GM23338 (cell line): ENCODE data around the gene L3MBTL4. TPM values are rescaled to one million over a fixed set of nuclear protein-coding genes. Genes with fewer than 3 reads are reported as not detected.

ENCODE experiments used
- ATAC-seq: fragments of 200-7000 bp; cut with Tn5 transposase; 3 replicates; pipeline ENCODE4 v1.9.1; 2020
- DNase-seq: peaks from one replicate; pipeline ENCODE4 v3.0.0-alpha.2; 2015; ENCODE audit warnings: low spot score
- H2AFZ ChIP-seq: fragments of 200-600 bp; sonication (generic); 2 replicates; pipeline ENCODE4 v1.8.0; 2016; ENCODE audit warnings: antibody characterized with exemption, mild to moderate bottlenecking, moderate library complexity
- H3F3A ChIP-seq: fragments of 200-600 bp; sonication (generic); replicated peaks from 2 replicates; pipeline ENCODE4 v1.8.0; 2017; ENCODE audit warnings: antibody characterized with exemption, mixed run types, low read depth
- H3K27ac ChIP-seq: fragments of 200-600 bp; sonication (generic); 2 replicates; pipeline ENCODE4 v1.6.1; 2016; ENCODE audit warnings: low read depth
- H3K27me3 ChIP-seq: fragments of 200-600 bp; sonication (generic); 2 replicates; pipeline ENCODE4 v1.8.0; 2016; ENCODE audit warnings: mild to moderate bottlenecking, mixed run types, moderate library complexity; ENCODE audit not compliant: insufficient read depth
- H3K36me3 ChIP-seq: fragments of 200-600 bp; sonication (generic); 2 replicates; pipeline ENCODE4 v1.8.0; 2016; ENCODE audit warnings: mild to moderate bottlenecking; ENCODE audit not compliant: insufficient read depth
- H3K4me1 ChIP-seq: fragments of 200-600 bp; sonication (generic); 2 replicates; pipeline ENCODE4 v1.8.0; 2016; ENCODE audit warnings: mild to moderate bottlenecking, moderate library complexity; ENCODE audit not compliant: insufficient read depth
- H3K4me2 ChIP-seq: fragments of 200-600 bp; sonication (generic); 2 replicates; pipeline ENCODE4 v1.7.1; 2017; ENCODE audit warnings: mixed run types
- H3K4me3 ChIP-seq: fragments of 200-600 bp; sonication (generic); 2 replicates; pipeline ENCODE4 v1.6.1; 2016; ENCODE audit warnings: mixed run types
- H3K79me2 ChIP-seq: fragments of 200-600 bp; sonication (generic); replicated peaks from 2 replicates; pipeline ENCODE4 v1.8.0; 2017; ENCODE audit warnings: mild to moderate bottlenecking; ENCODE audit not compliant: insufficient read depth
- H3K9me2 ChIP-seq: fragments of 200-600 bp; sonication (generic); 2 replicates; pipeline ENCODE4 v1.8.0; 2017; ENCODE audit not compliant: insufficient read depth
- H4K20me1 ChIP-seq: fragments of 200-600 bp; sonication (generic); replicated peaks from 2 replicates; pipeline ENCODE4 v1.8.0; 2017; ENCODE audit warnings: mild to moderate bottlenecking; ENCODE audit not compliant: insufficient read depth
- H3K27ac Mint-ChIP-seq: 2 replicates; pipeline ENCODE4 v1.8.0; 2020; ENCODE audit warnings: inconsistent platforms, mild to moderate bottlenecking, moderate library complexity, mixed read lengths
- H3K27me3 Mint-ChIP-seq: 3 replicates; pipeline ENCODE4 v1.8.0; 2022; ENCODE audit warnings: low read depth, mild to moderate bottlenecking, moderate library complexity, mixed read lengths, inconsistent platforms; ENCODE audit not compliant: insufficient read depth, poor library complexity
- H3K36me3 Mint-ChIP-seq: 3 replicates; pipeline ENCODE4 v1.8.0; 2021; ENCODE audit warnings: low read depth, mild to moderate bottlenecking, inconsistent platforms, moderate library complexity, mixed read lengths
- H3K4me1 Mint-ChIP-seq: 3 replicates; pipeline ENCODE4 v1.8.0; 2020; ENCODE audit warnings: mild to moderate bottlenecking, inconsistent platforms, mixed read lengths
- H3K4me3 Mint-ChIP-seq: 3 replicates; pipeline ENCODE4 v1.8.0; 2021; ENCODE audit warnings: moderate library complexity, mild to moderate bottlenecking, inconsistent platforms, mixed read lengths
- H3K9me3 Mint-ChIP-seq: 3 replicates; pipeline ENCODE4 v1.8.0; 2020; ENCODE audit warnings: moderate library complexity, mild to moderate bottlenecking, inconsistent platforms, mixed read lengths
- CTCF ChIP-seq, 2 experiments: fragments of 200-600 bp in 1 of 2; sonication (generic) in 1 of 2; conservative IDR thresholded peaks; 2 replicates each; pipeline versions ENCODE4 v1.5.1 to v1.6.1; 2016 to 2017; ENCODE audit warnings: antibody characterized with exemption in 2 of 2, low read depth in 2 of 2, mild to moderate bottlenecking in 2 of 2, moderate library complexity in 1 of 2
- ETS1 ChIP-seq: IDR thresholded peaks from 2 replicates; pipeline ENCODE4 v1.6.1; 2016; ENCODE audit warnings: antibody characterized with exemption
- EZH2 ChIP-seq: fragments of 200-600 bp; sonication (generic); IDR thresholded peaks from one replicate; pipeline ENCODE4 v1.8.0; 2017; ENCODE audit warnings: antibody characterized with exemption, mild to moderate bottlenecking, low read depth; ENCODE audit not compliant: unreplicated experiment
- NANOG ChIP-seq: IDR thresholded peaks from 2 replicates; pipeline ENCODE4 v1.6.1; 2016; ENCODE audit warnings: antibody characterized with exemption, borderline replicate concordance
- ZNF331 ChIP-seq: fragments of 250-450 bp; sonication (Bioruptor Pico); IDR thresholded peaks from 2 replicates; pipeline ENCODE4 v1.5.0; 2020; ENCODE audit warnings: low read depth, mild to moderate bottlenecking, moderate library complexity
- ZNF462 ChIP-seq: fragments of 250-450 bp; sonication (Bioruptor Pico); IDR thresholded peaks from 2 replicates; pipeline ENCODE4 v1.5.0; 2020; ENCODE audit warnings: mild to moderate bottlenecking, moderate library complexity
- polyA plus RNA-seq: library from polyadenylated mRNA; unstranded; fragments of >200 nt; fragmentation: Nextera tagmentation; extraction: Ambion mirVana; gene quantifications from 2 replicates; pipeline ENCODE4 v1.2.1, GENCODE V29; 2016
- total RNA-seq: library from RNA; depleted of rRNA; stranded (reverse); fragments of >200 nt; shearing (Covaris generic); gene quantifications from 2 replicates; pipeline ENCODE4 v1.2.3, GENCODE V29; 2014

Gene L3MBTL4
- total and polyA plus RNA-seq, 2 experiments from 2014 or later = 0.48 to 2.8 TPM

GRCh38 chr18:6281874-6282273 lies 132.8 kb downstream of the L3MBTL4 start (continued):
- TF ChIP-seq ZNF462 (CRISPR knock-in tag) = no peak
- TF ChIP-seq ZNF331 (CRISPR knock-in tag) = no peak

GRCh38 chr18:6280211-6280743 lies 134.4 kb downstream of the L3MBTL4 start:
- H3K27ac ChIP-seq = no peak overlapping the region
- no peaks in the 10 kb centered on the region for H4K20me1 ChIP-seq
- no peak for ATAC-seq
- H3K4me1 ChIP-seq = no peaks in the 10 kb centered on the region
- no peak overlapping the region for H2AFZ ChIP-seq
- no peaks in the 10 kb centered on the region for H3K9me2 ChIP-seq
- no peaks in the 10 kb centered on the region for H3K36me3 ChIP-seq
- no peaks in the 10 kb centered on the region for H3K27me3 ChIP-seq
- H3F3A ChIP-seq = no peaks in the 10 kb centered on the region
- no peak overlapping the region for H3K4me3 Mint-ChIP-seq
- no peak overlapping the region for H3K4me3 ChIP-seq
- no peak overlapping the region for H3K27ac Mint-ChIP-seq
- no peaks in the 10 kb centered on the region; the same call in 2 of the 3 replicates for H3K4me1 Mint-ChIP-seq
- no peak for DNase-seq
- no peaks in the 10 kb centered on the region for H3K79me2 ChIP-seq
- H3K9me3 Mint-ChIP-seq = no peaks in the 10 kb centered on the region
- peaks cover 5% of the 10 kb centered on the region for H3K27me3 Mint-ChIP-seq
- H3K36me3 Mint-ChIP-seq = no peaks in the 10 kb centered on the region
- no peak overlapping the region for H3K4me2 ChIP-seq
- no peak for TF ChIP-seq ETS1
- no peak for TF ChIP-seq ZNF462 (CRISPR knock-in tag)
- TF ChIP-seq EZH2 = no peak
- TF ChIP-seq CTCF (conservative IDR thresholded peaks at IDR 0.05; ENCODE audit: low read depth in 2 of 2) = no peak
- TF ChIP-seq NANOG = no peak
